GM21717 (cell line): Measurements from ENCODE around the gene CAPN15.

Experiments used
- ATAC-seq: cut with Tn5 transposase; IDR thresholded peaks from one replicate; pipeline ENCODE4 v1.9.1; 2021; ENCODE audit warnings: mild to moderate bottlenecking, moderate library complexity; ENCODE audit not compliant: unreplicated experiment

Gene CAPN15

GRCh38 chr16:543301-544164 is 16.0 kb downstream of the CAPN15 start:
- no peak for ATAC-seq

- no peak for ATAC-seq
Observed at GRCh38 chr16:544517-544916, 17.0 kb downstream of the CAPN15 start.

- no peak for ATAC-seq
Observed at GRCh38 chr16:546909-547770, 19.6 kb downstream of the CAPN15 start.

- ATAC-seq = no peak
Observed at GRCh38 chr16:548586-548985, 21.1 kb downstream of the CAPN15 start.

GRCh38 chr16:549544-550263 is 22.2 kb downstream of the CAPN15 start:
- no peak for ATAC-seq

- ATAC-seq = no peak
Observed at GRCh38 chr16:551210-551609, 23.7 kb downstream of the CAPN15 start.

- no peak for ATAC-seq
Observed at GRCh38 chr16:552171-552570, 24.7 kb downstream of the CAPN15 start.

- ATAC-seq = no peak
Observed at GRCh38 chr16:553601-554296, 26.2 kb downstream of the CAPN15 start.

- no peak for ATAC-seq
Observed at GRCh38 chr16:554297-554621, 26.7 kb downstream of the CAPN15 start.

GRCh38 chr16:554640-555365 is 27.3 kb downstream of the CAPN15 start:
- no peak for ATAC-seq

- ATAC-seq = no peak
Observed at GRCh38 chr16:555528-556473, 28.3 kb downstream of the CAPN15 start.

- ATAC-seq = no peak
Observed at GRCh38 chr16:556474-557173, 29.1 kb downstream of the CAPN15 start.

GRCh38 chr16:557463-558297 is 30.2 kb downstream of the CAPN15 start:
- ATAC-seq = no peak

GRCh38 chr16:558298-559020 is 30.9 kb downstream of the CAPN15 start:
- no peak for ATAC-seq

- ATAC-seq = no peak
Observed at GRCh38 chr16:559021-559380, 31.5 kb downstream of the CAPN15 start.

GRCh38 chr16:559411-560203 is 32.1 kb downstream of the CAPN15 start:
- no peak for ATAC-seq
